GM11168 (cell line): Measurements from ENCODE around the gene PRKG1.

ENCODE experiments used
- in situ Hi-C: fragments of 300-500 bp; cut with MboI; formaldehyde crosslinking; loops from one replicate; pipeline ENCODE4 v1.12.0; 2022; ENCODE audit warnings: low sequenced_read_pairs; ENCODE audit not compliant: unreplicated experiment

The PRKG1 gene

DNA sequence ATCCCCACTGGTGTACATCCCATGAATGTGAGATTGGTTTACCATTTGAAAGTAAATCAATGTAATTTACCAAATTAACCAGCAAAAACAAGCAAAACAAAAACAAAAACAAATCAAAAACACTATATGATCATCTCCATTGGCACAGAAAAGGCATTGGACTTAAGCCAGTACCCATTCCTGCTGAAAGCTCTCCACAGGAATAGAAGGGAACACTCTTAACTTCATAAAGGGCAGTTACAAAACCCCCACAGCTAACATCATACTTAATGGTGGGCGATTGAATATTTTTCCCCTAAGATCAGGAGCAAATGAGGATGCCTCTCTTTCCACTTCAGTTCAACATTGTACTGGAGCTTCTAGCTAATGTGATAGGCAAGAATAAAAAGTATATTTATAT lies 34.1 kb downstream of the PRKG1 start:
- in situ Hi-C loops = no loop called here

DNA sequence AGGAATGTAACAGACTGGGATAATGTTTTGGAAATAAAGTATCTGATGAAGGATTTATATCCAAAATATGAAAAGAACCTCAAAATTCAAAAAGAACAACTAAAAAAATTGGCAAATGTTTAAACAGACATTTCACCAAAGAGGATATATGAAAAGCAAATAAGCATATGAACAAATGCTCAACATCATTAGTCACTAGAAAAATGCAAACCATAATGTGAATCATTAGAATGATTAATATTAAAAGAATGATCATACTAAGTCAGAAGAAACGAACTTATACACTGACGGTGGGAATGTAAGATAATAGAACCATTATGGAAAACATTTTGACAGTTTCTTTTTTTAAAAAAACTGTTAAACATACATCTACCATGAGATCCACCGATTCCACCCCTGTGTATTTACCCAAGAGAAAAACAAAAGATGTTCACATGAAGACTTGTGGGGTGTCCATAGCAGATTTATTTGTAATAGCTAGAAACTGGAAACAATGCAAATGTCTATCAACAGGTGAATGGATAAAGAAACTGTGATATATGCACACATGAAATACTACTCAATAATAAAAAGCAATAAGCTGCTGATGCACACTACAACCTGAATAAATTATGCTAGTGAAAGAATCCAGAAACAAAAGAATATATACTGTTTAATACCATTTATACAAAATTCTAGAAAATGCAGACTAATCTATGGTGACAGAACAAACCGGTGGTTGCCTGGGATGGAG lies 35.7 kb downstream of the PRKG1 start:
- in situ Hi-C loops = no loop called here

DNA sequence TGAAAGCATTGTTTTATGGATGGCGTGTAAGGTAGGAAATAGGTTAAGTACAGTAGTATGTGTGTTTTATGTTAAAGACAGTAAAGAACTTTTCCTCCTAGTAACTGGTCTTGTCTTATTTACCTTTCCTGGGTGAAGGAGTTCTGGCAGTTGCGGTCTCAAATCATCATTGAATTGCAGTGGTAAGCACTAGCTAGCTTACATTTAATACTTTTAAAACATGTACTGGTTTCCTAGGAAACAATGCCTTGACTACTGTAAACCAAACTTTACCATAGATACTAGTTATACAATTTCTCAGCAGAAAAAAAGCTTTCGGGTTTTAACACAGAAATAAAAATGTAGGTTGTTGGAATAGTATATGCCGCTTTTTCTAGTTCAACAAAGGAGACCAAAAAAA lies 37.7 kb downstream of the PRKG1 start:
- in situ Hi-C loops = no loop called here

DNA sequence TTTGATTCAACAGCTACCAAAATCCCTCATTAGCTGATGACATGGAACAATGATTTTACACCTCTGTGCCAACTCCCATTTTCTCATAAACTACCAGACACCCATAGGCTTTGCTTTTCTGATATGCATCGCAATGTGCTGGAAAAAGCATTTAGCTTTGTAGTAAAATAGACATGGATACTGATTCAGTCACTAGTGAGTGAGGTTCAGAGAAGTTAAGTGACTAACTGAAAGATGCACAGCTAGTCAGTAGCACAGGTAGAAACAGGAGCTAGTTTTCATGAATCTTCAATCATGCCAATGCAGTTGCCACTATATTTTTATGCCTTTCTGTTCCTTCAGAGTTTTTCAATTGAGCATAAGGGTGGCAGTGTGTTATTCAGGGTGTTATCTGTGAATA lies 38.7 kb downstream of the PRKG1 start:
- in situ Hi-C loops = no loop called here

DNA sequence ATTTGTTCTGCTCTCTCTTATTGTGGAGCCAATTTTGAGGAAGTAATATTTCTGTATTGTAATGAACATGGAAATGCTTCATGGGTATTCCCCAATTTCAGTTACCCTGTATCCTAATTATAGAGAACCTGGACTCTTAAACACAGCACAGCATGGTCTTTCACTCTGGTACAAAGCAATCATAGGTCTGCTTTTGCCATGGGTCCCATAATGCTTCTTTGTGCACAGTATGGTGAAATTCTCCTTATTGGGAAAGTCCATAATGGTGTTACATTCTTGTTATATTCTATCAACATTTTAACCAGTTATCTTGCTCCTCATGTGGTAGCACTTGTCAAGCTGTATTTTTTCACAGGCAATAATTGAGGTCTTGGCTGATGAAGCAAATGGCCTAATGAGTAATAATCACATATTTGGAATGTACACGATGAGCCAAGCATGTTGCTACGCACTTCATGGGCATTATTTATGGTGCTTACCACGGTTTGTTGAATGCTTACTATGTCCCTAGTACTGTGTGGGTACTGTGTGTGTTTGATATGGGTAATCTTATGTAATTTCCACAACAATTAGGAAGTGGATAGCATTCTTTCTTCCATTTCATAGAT lies 42.9 kb downstream of the PRKG1 start:
- in situ Hi-C loops = no loop called here

DNA sequence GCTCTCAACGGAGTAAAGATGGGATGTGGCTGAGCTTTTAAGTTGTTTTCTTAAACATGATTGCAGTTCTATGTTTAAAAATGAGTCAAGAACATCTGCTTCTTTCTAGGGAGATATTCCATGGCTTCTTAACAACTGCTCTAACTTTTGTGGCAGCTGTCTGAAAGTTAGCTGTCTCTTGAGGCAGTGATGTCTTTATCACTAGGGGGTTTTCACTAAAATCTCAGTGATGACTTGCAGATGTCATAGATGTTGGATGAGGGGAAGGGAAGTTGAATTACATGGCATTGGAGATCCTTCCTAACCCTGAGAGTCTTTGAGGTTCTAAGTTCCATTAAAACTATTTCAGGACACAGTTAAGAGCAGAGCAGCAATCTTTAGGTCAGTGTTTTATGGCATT lies 43.5 kb downstream of the PRKG1 start:
- in situ Hi-C loops = no loop called here

DNA sequence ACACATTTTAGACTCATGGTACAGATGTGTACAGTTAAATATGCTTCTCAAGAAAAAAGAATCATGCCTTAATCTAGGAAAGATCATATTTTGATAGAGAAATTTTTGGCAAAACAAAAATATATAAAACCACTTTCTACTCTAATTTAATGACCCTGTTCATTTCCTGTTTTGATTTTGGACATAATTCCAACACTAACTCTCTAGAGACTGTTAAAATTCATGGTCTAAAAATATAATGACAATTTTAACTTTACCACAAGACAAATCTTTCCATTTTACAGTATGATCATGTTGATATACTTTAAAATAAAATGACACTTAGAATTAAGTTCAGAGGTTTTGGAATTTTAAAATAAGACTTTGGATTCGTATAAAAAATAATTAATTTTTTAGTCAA lies 45.2 kb downstream of the PRKG1 start:
- in situ Hi-C loops = no loop called here

DNA sequence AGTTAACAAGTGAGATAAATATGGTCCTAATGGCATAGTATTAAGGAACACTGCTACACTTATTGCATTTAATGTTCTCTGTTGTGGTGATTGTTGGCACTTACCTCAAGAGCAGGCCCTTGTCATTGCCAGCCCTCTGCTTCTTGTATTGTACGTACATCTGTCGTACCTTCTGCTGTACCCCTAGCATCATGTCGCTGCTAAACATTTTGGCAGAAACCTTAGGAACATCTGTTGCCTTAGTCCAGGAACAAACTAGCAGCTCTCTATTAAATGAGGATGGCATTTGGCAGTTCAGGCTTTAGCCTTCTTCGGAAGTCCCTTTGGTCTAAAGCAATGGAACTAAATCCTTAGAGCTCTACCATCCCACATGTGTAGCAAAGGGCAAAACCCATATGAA lies 47.6 kb downstream of the PRKG1 start:
- in situ Hi-C loops = no loop called here

DNA sequence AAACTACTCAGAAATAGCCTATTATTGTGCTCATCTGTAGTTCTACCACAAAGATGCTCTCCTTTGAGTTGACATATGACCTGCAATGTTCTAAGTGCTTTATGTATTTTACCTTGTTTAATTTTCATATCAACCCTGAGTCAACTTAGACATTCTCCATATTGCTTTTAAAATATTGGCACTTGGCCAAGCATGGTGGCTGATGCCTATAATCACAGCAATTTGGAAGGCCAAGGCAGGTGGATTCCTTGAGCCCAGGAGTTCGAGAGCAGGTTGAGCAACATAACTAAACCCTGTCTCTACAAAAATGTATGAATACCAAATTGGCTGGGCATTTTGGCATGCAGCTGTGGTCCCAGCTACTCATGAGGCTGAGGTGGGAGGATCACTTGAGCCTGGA lies 50.6 kb downstream of the PRKG1 start:
- in situ Hi-C loops = no loop called here

DNA sequence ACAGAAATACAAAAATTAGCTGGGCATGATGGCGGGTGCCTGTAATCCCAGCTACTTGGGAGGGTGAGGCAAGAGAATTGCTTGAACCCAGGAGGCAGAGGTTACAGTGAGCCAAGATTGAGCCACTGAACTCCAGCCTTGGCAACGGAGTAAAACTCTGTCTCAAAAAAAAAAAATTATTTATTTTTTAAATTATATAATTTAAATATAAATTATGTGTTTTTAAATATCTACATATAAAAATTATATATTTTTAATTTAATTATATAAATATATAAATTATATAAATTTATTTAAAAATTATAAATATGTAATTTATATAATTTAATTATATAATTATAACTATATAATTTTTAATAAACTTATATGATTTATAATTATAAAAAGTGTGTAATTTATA lies 51.2 kb downstream of the PRKG1 start:
- in situ Hi-C loops = no loop called here

DNA sequence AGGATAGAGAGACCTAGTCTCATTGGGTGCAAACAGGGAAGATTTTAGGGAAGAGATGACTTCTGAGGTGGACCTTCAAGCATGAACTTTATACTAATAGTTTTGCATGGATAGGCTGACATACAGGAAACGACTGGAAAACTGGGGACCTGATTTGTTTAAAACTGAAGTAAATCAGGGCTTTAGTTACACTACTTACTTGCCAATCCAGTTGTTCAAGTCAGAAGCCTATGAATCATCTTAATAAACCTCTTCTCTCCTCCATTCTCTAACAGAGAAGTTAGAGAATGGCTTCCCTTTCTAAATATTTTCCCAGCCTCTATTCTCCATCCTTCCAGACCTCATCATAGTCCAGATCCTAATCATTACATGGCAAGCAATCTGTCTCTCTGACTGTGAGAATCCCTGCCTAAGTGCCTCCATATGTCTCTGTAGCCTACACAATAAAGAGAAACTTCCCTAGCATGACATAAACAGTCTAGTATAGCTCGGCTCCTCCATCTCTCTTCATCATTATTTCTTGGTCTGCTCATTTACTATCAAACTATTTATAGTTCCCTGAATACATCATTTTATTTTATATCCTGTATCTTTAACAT lies 55.8 kb downstream of the PRKG1 start:
- in situ Hi-C loops = no loop called here

DNA sequence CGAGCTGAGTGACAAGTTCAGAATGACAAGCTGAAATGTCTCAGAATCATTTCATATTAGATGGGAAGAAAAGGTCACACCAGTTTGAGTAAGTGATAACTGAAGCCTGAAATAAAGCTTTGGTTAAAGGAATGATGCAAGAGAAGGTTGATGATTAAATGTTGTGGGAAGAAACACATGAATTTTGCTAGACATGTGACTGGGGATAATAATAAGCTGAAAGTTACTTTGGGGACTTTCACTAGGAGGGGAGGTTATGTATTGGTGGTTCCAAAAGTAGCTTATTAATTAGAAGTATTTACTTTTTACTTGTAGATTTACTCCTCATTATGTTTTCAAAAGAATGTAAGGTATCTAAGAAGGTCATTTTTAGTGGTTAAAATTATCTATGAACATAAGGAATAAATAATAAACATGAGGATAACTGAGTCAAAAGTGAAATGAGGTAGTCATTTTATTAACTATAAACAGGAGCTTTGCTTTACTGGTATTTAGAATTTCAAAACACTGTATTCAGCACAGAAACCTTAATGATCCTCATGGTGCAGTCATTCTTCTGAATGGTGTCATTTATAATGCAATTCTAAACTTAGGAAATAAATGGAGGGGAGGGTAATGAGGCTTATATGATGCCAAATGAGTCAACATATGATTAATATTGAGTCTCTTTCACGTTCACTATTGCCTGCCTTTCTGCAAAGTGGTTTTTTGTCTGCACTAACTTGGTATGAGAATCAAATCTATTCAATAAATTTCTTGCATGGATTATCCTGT lies 63.7 kb downstream of the PRKG1 start:
- in situ Hi-C loops = no loop called here

DNA sequence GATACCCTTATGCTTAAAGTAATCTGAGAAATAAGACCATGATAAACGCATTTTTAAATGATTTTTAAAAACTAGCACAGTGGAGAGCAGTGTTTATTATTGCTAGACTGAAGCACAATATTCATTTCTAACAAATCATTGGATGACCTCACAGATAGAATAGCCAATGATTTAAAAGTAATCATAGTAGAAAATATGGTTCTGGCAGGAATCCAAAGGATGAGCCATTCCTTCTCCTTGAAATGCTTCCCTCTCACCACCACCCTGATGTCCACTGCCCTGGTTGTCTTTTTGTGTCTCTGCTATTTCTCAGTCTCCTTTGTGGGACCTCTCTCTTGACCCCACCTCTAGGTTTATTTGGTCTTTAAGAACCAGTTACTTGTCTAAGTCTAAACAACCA lies 64.9 kb downstream of the PRKG1 start:
- in situ Hi-C loops = no loop called here

DNA sequence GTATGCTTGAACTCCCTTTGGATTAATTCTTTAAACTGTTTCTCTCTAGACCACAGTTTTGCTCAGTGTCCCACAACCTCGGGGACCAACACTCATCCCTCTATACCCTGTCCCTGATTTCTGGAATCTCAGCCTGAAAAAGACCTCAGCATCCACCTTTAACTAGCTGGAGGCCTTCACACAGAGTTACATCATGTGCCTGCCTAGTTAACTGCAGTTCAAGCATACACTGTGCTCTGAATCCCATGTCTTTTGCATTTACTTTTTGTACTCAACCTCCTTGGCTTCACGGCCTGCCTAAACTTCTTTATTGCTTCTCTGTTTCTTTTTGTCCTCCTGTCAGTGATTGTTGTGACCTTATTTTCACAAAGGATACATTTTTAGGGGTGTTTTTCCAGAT lies 66.7 kb downstream of the PRKG1 start:
- in situ Hi-C loops = no loop called here

DNA sequence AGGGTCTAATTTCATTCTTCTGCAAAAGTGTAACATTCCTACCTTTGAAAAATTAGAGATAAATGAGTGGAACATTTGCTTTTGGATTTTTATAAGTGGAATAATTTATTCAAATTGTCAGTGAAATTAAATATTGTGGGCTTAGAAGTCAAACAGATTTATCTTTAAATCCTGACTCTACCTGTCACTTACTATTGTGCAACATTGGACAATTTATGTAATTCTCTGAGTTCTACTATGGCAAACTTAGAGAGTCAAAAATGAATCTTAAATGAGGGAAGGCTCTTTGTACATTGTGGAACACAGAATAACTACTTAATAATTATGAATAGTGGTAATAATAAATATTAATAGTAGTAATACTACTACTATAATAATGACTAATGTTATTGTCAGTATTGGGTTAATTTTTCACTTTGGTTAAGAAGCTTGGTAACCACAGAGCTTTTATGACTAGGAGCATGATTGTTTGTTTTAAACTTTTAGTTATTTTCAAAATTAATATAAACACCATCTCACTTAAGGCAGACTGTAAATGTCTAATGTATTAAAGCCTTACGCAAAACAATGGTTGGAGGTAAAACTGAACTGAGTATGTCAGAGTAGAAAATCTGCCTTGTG lies 70.0 kb downstream of the PRKG1 start:
- in situ Hi-C loops = no loop called here

DNA sequence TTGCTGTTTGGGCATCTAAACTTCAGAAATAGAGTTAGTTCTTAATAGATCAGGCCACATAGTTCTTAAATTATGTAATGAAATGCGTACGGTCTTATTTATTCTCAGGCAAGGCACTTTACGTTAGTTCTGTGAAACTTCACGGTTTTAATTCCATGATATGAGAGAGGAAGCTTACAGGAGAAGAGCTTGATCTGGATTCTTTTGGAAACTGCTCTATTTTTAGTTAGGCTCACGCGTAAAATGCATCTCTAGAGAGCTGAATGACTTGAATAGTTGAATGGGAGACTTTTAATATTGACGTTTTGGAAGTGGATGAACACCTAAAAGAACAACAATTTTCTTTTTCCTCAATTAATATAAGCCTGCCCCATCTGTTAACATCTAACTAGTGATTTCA lies 71.1 kb downstream of the PRKG1 start:
- in situ Hi-C loops = no loop called here

DNA sequence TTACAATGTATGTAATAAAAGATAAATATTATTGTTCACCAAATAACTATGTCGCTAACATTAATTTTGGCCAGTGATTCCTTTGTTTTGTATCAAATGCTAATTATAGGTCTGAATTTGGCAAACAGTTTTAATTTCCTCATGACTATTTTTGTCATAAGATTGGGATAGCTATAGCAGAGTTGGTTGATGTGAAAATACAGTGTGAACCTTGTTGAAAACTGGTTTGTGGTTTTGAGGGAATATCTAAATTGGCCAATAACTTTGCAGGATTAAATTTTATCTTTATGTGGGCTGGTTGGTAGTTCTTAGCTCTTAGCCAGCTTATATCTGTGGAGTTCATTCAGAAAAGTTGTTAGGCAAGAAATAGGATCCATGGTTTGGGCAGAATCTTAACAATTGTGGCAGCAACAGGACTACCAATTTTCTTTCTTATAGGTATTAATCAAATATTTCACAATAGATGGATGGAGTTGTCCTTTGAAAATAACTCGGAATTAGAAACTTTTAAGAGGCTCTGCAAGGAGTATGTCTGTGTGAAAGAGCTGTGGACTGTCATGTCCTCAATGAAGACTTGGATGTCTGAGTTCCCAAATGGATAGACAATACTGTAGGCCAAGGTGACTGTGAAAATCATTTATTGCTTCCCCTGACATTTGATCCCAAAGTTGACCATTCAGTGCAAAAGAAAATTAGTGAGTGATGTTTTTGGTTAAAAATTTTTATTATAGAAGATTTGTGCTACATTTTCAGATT lies 73.5 kb downstream of the PRKG1 start:
- in situ Hi-C loops = no loop called here

DNA sequence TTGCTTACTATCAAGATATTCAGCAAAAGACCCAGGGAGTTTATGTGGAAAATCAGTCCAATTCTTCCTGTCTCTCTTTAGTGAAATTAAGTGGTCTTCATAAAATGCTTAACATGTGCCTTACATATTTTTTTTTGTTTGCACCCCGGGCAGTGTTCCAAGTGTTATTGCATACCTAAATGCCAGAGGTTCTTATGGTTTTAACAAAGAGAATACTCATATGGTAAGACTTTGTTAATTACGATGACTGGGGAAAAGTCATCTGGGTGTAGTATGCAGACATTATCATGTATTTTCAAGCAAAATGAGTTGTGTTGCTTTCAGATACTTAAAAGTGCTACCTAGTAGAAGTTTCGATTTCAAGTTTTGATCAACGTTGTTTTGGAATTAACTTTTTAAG lies 82.6 kb downstream of the PRKG1 start:
- in situ Hi-C loops = no loop called here

DNA sequence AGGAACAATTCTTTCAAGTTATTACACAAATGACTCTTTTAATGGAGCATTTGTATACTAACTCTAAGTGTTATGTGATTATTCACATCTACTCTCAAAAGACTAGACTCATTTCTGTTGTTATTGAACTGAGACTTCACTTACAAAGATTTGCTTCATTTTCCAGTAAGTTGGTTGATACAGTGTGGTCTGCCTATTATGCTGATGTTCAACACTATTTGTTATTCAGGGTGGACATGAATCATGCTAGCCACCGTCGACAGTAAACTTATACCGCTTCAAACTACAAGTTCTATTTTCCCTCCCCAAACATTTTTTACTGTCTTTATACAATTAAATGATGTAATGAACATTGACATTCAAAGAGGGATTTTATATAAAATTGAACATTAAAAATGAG lies 84.5 kb downstream of the PRKG1 start:
- in situ Hi-C loops = no loop called here

DNA sequence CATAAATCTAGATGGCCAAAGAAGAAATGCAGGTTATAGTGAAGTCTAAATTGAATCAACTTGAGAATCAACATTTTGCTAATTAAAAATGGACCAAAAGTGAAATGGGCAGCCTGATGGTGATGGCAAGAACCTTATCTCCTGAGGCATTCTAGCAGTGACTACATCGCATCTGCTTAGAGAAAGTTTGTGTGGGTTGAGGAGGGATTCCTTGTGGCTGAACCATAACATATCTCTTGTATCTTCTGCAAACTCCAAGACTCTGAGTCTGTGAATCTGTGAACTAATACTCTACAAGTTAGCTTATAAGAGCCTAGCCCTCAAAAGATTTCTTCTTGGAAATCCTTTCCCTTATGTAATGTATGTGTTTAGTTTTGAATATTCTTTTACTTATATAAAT lies 85.6 kb downstream of the PRKG1 start:
- in situ Hi-C loops = no loop called here
